Measurements from ENCODE around the gene PCDH17. TPM values are rescaled to one million over a fixed set of nuclear protein-coding genes. Genes with fewer than 3 reads are reported as not detected.

PCDH17 gene
- total and polyA plus RNA-seq, 2 donors (not counting 1 experiment from before 2014, with no cell fraction given): not detected

DNA sequence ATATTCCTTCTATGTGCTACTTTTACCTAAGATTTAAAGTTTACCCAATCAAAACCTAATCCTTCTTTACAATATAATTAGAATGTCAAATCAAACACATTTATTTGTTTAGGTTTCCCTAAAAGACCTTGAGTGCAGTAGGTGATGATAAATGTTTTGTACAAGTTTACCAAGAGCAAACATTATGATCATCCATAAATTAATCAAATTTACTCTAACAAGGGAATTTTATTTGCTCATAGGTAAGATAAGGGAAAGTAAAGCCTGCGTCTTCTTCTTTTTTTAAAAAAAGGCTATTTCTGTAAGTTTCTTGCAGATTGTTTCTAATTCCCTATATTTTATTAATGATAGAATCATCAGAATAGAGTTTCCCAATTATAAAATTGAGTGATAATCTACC lies 48.0 kb upstream of the PCDH17 start:
- WGBS (ENCODE audit: insufficient coverage): no CpG with 5 or more reads among the region's 1 CpG
- H3K4me2 ChIP-seq (replicated peaks; ENCODE audit: low read depth, low read length, poor library complexity, severe bottlenecking): no peak overlapping the region

GRCh38 chr13:57588639-57589038 lies 42.9 kb upstream of the PCDH17 start:
- Histone ChIP-seq H3K4me3 (ENCODE audit: control extremely low read depth in 1 of 5, extremely low read depth in 1 of 5, insufficient read depth in 1 of 5, low read depth in 2 of 5, low read length in 4 of 5) (no peak overlapping the region), H2AFZ (ENCODE audit: insufficient read depth, low read depth, low read length, poor library complexity, severe bottlenecking) (no peak overlapping the region), H3K36me3 (replicated peaks in 1 of 2; ENCODE audit: control extremely low read depth in 1 of 2, control insufficient read depth in 1 of 2, extremely low read depth in 1 of 2, insufficient read depth in 2 of 2, low read length in 1 of 2) (no peaks in the 10 kb centered on the region), H3K9ac (ENCODE audit: low read length) (no peak overlapping the region), H4K20me1 (ENCODE audit: control insufficient read depth, insufficient read depth, low read length, poor library complexity, severe bottlenecking) (no peaks in the 10 kb centered on the region), H3K27me3 (replicated peaks in 1 of 4; ENCODE audit: control extremely low read depth in 1 of 4, control insufficient read depth in 3 of 4, insufficient read depth in 4 of 4, low read length in 3 of 4) (no peaks in the 10 kb centered on the region), H3K79me2 (ENCODE audit: control insufficient read depth, insufficient read depth, low read length) (no peaks in the 10 kb centered on the region), H3K9me3 (ENCODE audit: control extremely low read depth in 1 of 3, control insufficient read depth in 2 of 3, insufficient read depth in 1 of 3, low read length in 2 of 3) (no peaks in the 10 kb centered on the region), H3K4me2 (replicated peaks; ENCODE audit: low read depth, low read length, poor library complexity, severe bottlenecking) (no peak overlapping the region), H3K27ac (ENCODE audit: low read length in 2 of 2) (no peak overlapping the region), H3K4me1 (ENCODE audit: control insufficient read depth in 2 of 2, insufficient read depth in 2 of 2, low read length in 2 of 2) (no peaks in the 10 kb centered on the region)
- no peak overlapping the region for H3K27ac Mint-ChIP-seq
- no peak overlapping the region for H3K4me3 Mint-ChIP-seq
- no peaks in the 10 kb centered on the region for H3K27me3 Mint-ChIP-seq
- H3K4me1 Mint-ChIP-seq: no peaks in the 10 kb centered on the region
- CTCF ChIA-PET: no interaction called here
- intact Hi-C loops (cut with micrococcal nuclease): no loop called here
- H3K9me3 Mint-ChIP-seq (ENCODE audit: insufficient read depth): peaks cover 1% of the 10 kb centered on the region
- TF ChIP-seq, protein P1, sequence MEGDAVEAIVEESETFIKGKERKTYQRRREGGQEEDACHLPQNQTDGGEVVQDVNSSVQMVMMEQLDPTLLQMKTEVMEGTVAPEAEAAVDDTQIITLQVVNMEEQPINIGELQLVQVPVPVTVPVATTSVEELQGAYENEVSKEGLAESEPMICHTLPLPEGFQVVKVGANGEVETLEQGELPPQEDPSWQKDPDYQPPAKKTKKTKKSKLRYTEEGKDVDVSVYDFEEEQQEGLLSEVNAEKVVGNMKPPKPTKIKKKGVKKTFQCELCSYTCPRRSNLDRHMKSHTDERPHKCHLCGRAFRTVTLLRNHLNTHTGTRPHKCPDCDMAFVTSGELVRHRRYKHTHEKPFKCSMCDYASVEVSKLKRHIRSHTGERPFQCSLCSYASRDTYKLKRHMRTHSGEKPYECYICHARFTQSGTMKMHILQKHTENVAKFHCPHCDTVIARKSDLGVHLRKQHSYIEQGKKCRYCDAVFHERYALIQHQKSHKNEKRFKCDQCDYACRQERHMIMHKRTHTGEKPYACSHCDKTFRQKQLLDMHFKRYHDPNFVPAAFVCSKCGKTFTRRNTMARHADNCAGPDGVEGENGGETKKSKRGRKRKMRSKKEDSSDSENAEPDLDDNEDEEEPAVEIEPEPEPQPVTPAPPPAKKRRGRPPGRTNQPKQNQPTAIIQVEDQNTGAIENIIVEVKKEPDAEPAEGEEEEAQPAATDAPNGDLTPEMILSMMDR (IDR thresholded peaks at IDR 0.05): no peak
- no peak for TF ChIP-seq EZH2 (IDR thresholded peaks at IDR 0.05; ENCODE audit: borderline replicate concordance, insufficient read depth, low read depth, low read length, poor library complexity, severe bottlenecking)
- ATAC-seq (ENCODE audit: low read depth) (no peak), DNase-seq (no peak)
- WGBS (ENCODE audit: insufficient coverage): no CpG with 5 or more reads among the region's 3 CpGs
- POLR2A ChIA-PET: no interaction called here

More for the DNA sequence above, 48.0 kb upstream of the PCDH17 start:
- H3K79me2 ChIP-seq (ENCODE audit: control insufficient read depth, insufficient read depth, low read length): no peaks in the 10 kb centered on the region
- ChIA-PET POLR2A (no interaction called here), CTCF (no interaction called here)
- H2AFZ ChIP-seq (ENCODE audit: insufficient read depth, low read depth, low read length, poor library complexity, severe bottlenecking): no peak overlapping the region
- H3K4me3 ChIP-seq (ENCODE audit: control extremely low read depth in 1 of 5, extremely low read depth in 1 of 5, insufficient read depth in 1 of 5, low read depth in 2 of 5, low read length in 4 of 5): no peak overlapping the region
- DNase-seq (no peak), ATAC-seq (ENCODE audit: low read depth) (no peak)
- no peaks in the 10 kb centered on the region for H4K20me1 ChIP-seq (ENCODE audit: control insufficient read depth, insufficient read depth, low read length, poor library complexity, severe bottlenecking)
- no peak overlapping the region for H3K9ac ChIP-seq (ENCODE audit: low read length)
- no peaks in the 10 kb centered on the region for H3K27me3 ChIP-seq (replicated peaks in 1 of 4; ENCODE audit: control extremely low read depth in 1 of 4, control insufficient read depth in 3 of 4, insufficient read depth in 4 of 4, low read length in 3 of 4)
- H3K27me3 Mint-ChIP-seq: no peaks in the 10 kb centered on the region
- TF ChIP-seq EZH2 (IDR thresholded peaks at IDR 0.05; ENCODE audit: borderline replicate concordance, insufficient read depth, low read depth, low read length, poor library complexity, severe bottlenecking): no peak
- TF ChIP-seq, protein P1 (IDR thresholded peaks at IDR 0.05): no peak
- no peak overlapping the region for H3K27ac ChIP-seq (ENCODE audit: low read length in 2 of 2)
- H3K36me3 ChIP-seq (replicated peaks in 1 of 2; ENCODE audit: control extremely low read depth in 1 of 2, control insufficient read depth in 1 of 2, extremely low read depth in 1 of 2, insufficient read depth in 2 of 2, low read length in 1 of 2): no peaks in the 10 kb centered on the region
- H3K9me3 ChIP-seq (ENCODE audit: control extremely low read depth in 1 of 3, control insufficient read depth in 2 of 3, insufficient read depth in 1 of 3, low read length in 2 of 3): peaks cover 0 to 6% (median 0%) of the 10 kb centered on the region in 3 donors
- H3K27ac Mint-ChIP-seq: no peak overlapping the region
- H3K4me1 Mint-ChIP-seq: no peaks in the 10 kb centered on the region
- no peaks in the 10 kb centered on the region for H3K9me3 Mint-ChIP-seq (ENCODE audit: insufficient read depth)
- no peaks in the 10 kb centered on the region for H3K4me1 ChIP-seq (ENCODE audit: control insufficient read depth in 2 of 2, insufficient read depth in 2 of 2, low read length in 2 of 2)
- no peak overlapping the region for H3K4me3 Mint-ChIP-seq
- intact Hi-C loops (cut with micrococcal nuclease): no loop called here

Data from B cell (primary cell).